GM18861 (cell line): Measurements from ENCODE around the gene IGFBP7.
"Not testable (repeated sequence)": the region's sequence is repeated elsewhere in the genome, so short reads cannot be mapped to it uniquely, and the experiment has no call there.

Source experiments
- ATAC-seq: cut with Tn5 transposase; IDR thresholded peaks from one replicate; pipeline ENCODE4 v1.9.1; 2021; ENCODE audit not compliant: unreplicated experiment

Gene IGFBP7

GRCh38 chr4:57075367-57075766 is 34.8 kb downstream of the IGFBP7 start:
- no peak for ATAC-seq

GRCh38 chr4:57074744-57075143 is 35.4 kb downstream of the IGFBP7 start:
- ATAC-seq = no peak

- ATAC-seq = no peak
These were observed 36.6 kb downstream of the IGFBP7 start for GRCh38 chr4:57073559-57073958.

GRCh38 chr4:57071326-57071725 is 38.9 kb downstream of the IGFBP7 start:
- ATAC-seq = no peak

- no peak for ATAC-seq
These were observed 39.7 kb downstream of the IGFBP7 start for GRCh38 chr4:57070461-57070860.

GRCh38 chr4:57068237-57068981 is 41.8 kb downstream of the IGFBP7 start:
- ATAC-seq = no peak

GRCh38 chr4:57065730-57066482 is 44.3 kb downstream of the IGFBP7 start:
- no peak for ATAC-seq

GRCh38 chr4:57064811-57065711 is 45.1 kb downstream of the IGFBP7 start:
- no peak for ATAC-seq

GRCh38 chr4:57064120-57064519 is 46.1 kb downstream of the IGFBP7 start:
- no peak for ATAC-seq

GRCh38 chr4:57063518-57063917 is 46.7 kb downstream of the IGFBP7 start:
- no peak for ATAC-seq

- no peak for ATAC-seq
These were observed 48.8 kb downstream of the IGFBP7 start for GRCh38 chr4:57061395-57061794.

GRCh38 chr4:57060717-57061067 is 49.5 kb downstream of the IGFBP7 start:
- ATAC-seq = not testable (repeated sequence)

GRCh38 chr4:57059890-57060716 is 50.1 kb downstream of the IGFBP7 start:
- ATAC-seq = no peak

- no peak for ATAC-seq
These were observed 54.3 kb downstream of the IGFBP7 start for GRCh38 chr4:57055886-57056285.

GRCh38 chr4:57053508-57053907 is 56.7 kb downstream of the IGFBP7 start:
- no peak for ATAC-seq

GRCh38 chr4:57051524-57051923 is 58.7 kb downstream of the IGFBP7 start:
- ATAC-seq = no peak

GRCh38 chr4:57051095-57051494 is 59.1 kb downstream of the IGFBP7 start:
- ATAC-seq = no peak

GRCh38 chr4:57048590-57049304 is 61.4 kb downstream of the IGFBP7 start:
- no peak for ATAC-seq

- not testable (repeated sequence) for ATAC-seq
These were observed 63.1 kb downstream of the IGFBP7 start for GRCh38 chr4:57047046-57047445.

GRCh38 chr4:57044996-57045395 is 65.2 kb downstream of the IGFBP7 start:
- no peak for ATAC-seq
